ENCODE data around the gene RAB9B. TPM values are rescaled to one million over a fixed set of nuclear protein-coding genes. Genes with fewer than 3 reads are reported as not detected.
"Not testable (repeated sequence)": the region's sequence is repeated elsewhere in the genome, so short reads cannot be mapped to it uniquely, and the experiment has no call there.

Gene RAB9B
- total RNA-seq, 1 donor from 2014 or later: 19.8 TPM

- Histone ChIP-seq H3K9me3 (ENCODE audit: control insufficient read depth in 3 of 3, low read length in 3 of 3) (no peaks in the 10 kb centered on the region), H3K36me3 (ENCODE audit: control insufficient read depth in 3 of 3, insufficient read depth in 3 of 3, low read length in 3 of 3) (no peaks in the 10 kb centered on the region), H3K4me1 (ENCODE audit: control insufficient read depth in 3 of 3, insufficient read depth in 3 of 3, low read length in 3 of 3) (no peaks in the 10 kb centered on the region), H3K9ac (ENCODE audit: low read depth in 1 of 3, low read length in 3 of 3) (no peak overlapping the region), H3K27ac (ENCODE audit: low read depth, low read length) (no peak overlapping the region), H3K4me3 (ENCODE audit: low read length in 3 of 3) (no peak overlapping the region), H3K27me3 (ENCODE audit: control insufficient read depth in 3 of 3, insufficient read depth in 3 of 3, low read length in 3 of 3) (no peaks in the 10 kb centered on the region)
Observed at GRCh38 chrX:103846386-103846785, 14.3 kb upstream of the RAB9B start.

GRCh38 chrX:103845165-103845653, 13.2 kb upstream of the RAB9B start:
- H3K36me3 ChIP-seq (ENCODE audit: control insufficient read depth in 3 of 3, insufficient read depth in 3 of 3, low read length in 3 of 3): no peaks in the 10 kb centered on the region
- no peaks in the 10 kb centered on the region for H3K9me3 ChIP-seq (ENCODE audit: control insufficient read depth in 3 of 3, low read length in 3 of 3)
- H3K4me1 ChIP-seq (ENCODE audit: control insufficient read depth in 3 of 3, insufficient read depth in 3 of 3, low read length in 3 of 3): no peaks in the 10 kb centered on the region
- H3K9ac ChIP-seq (ENCODE audit: low read depth in 1 of 3, low read length in 3 of 3): no peak overlapping the region
- H3K4me3 ChIP-seq (ENCODE audit: low read length in 3 of 3): no peak overlapping the region
- no peak overlapping the region for H3K27ac ChIP-seq (ENCODE audit: low read depth, low read length)
- H3K27me3 ChIP-seq (ENCODE audit: control insufficient read depth in 3 of 3, insufficient read depth in 3 of 3, low read length in 3 of 3): no peaks in the 10 kb centered on the region

- no peak overlapping the region for H3K27ac ChIP-seq (ENCODE audit: low read depth, low read length)
Observed at GRCh38 chrX:103839404-103839803, 7.3 kb upstream of the RAB9B start.

GRCh38 chrX:103831342-103831802, 685 bp downstream of the RAB9B start:
- peaks cover 2 to 9% (median 6%) of the 10 kb centered on the region in 3 donors for H3K4me1 ChIP-seq (ENCODE audit: control insufficient read depth in 3 of 3, insufficient read depth in 3 of 3, low read length in 3 of 3)
- H3K27ac ChIP-seq (ENCODE audit: low read depth, low read length): peak overlapping the region; percentile 80
- no peaks in the 10 kb centered on the region for H3K9me3 ChIP-seq (ENCODE audit: control insufficient read depth in 3 of 3, low read length in 3 of 3)
- H3K36me3 ChIP-seq (ENCODE audit: control insufficient read depth in 3 of 3, insufficient read depth in 3 of 3, low read length in 3 of 3): no peaks in the 10 kb centered on the region
- H3K27me3 ChIP-seq (ENCODE audit: control insufficient read depth in 3 of 3, insufficient read depth in 3 of 3, low read length in 3 of 3): peaks cover 0 to 9% (median 0%) of the 10 kb centered on the region in 3 donors
- peak overlapping the region; percentile 70 to 81 (median 72) for H3K4me3 ChIP-seq (ENCODE audit: low read length in 3 of 3)
- H3K9ac ChIP-seq (ENCODE audit: low read depth in 1 of 3, low read length in 3 of 3): peak overlapping the region in 2 of 3 donors; percentile 67 to 87

More at GRCh38 chrX:103839404-103839803, 7.3 kb upstream of the RAB9B start:
- Histone ChIP-seq H3K4me3 (ENCODE audit: low read length in 3 of 3) (no peak overlapping the region), H3K4me1 (ENCODE audit: control insufficient read depth in 3 of 3, insufficient read depth in 3 of 3, low read length in 3 of 3) (no peaks in the 10 kb centered on the region), H3K9ac (ENCODE audit: low read depth in 1 of 3, low read length in 3 of 3) (no peak overlapping the region), H3K27me3 (ENCODE audit: control insufficient read depth in 3 of 3, insufficient read depth in 3 of 3, low read length in 3 of 3) (peaks cover 0 to 3% (median 0%) of the 10 kb centered on the region in 3 donors), H3K9me3 (ENCODE audit: control insufficient read depth in 3 of 3, low read length in 3 of 3) (no peaks in the 10 kb centered on the region), H3K36me3 (ENCODE audit: control insufficient read depth in 3 of 3, insufficient read depth in 3 of 3, low read length in 3 of 3) (no peaks in the 10 kb centered on the region)

GRCh38 chrX:103830848-103831247, 1.2 kb downstream of the RAB9B start:
- Histone ChIP-seq H3K4me1 (ENCODE audit: control insufficient read depth in 3 of 3, insufficient read depth in 3 of 3, low read length in 3 of 3) (peaks cover 2 to 9% (median 6%) of the 10 kb centered on the region in 3 donors), H3K36me3 (ENCODE audit: control insufficient read depth in 3 of 3, insufficient read depth in 3 of 3, low read length in 3 of 3) (no peaks in the 10 kb centered on the region), H3K9me3 (ENCODE audit: control insufficient read depth in 3 of 3, low read length in 3 of 3) (no peaks in the 10 kb centered on the region), H3K27ac (ENCODE audit: low read depth, low read length) (peak overlapping the region; percentile 80), H3K9ac (ENCODE audit: low read depth in 1 of 3, low read length in 3 of 3) (peak overlapping the region in 1 of 3 donors; percentile 87), H3K4me3 (ENCODE audit: low read length in 3 of 3) (peak overlapping the region; percentile 70 to 81 (median 72)), H3K27me3 (ENCODE audit: control insufficient read depth in 3 of 3, insufficient read depth in 3 of 3, low read length in 3 of 3) (peaks cover 0 to 9% (median 0%) of the 10 kb centered on the region in 3 donors)

- Histone ChIP-seq H3K9me3 (ENCODE audit: control insufficient read depth in 3 of 3, low read length in 3 of 3) (no peaks in the 10 kb centered on the region), H3K27ac (ENCODE audit: low read depth, low read length) (peak overlapping the region; percentile 59), H3K36me3 (ENCODE audit: control insufficient read depth in 3 of 3, insufficient read depth in 3 of 3, low read length in 3 of 3) (no peaks in the 10 kb centered on the region), H3K4me3 (ENCODE audit: low read length in 3 of 3) (no peak overlapping the region), H3K27me3 (ENCODE audit: control insufficient read depth in 3 of 3, insufficient read depth in 3 of 3, low read length in 3 of 3) (peaks cover 0 to 9% (median 0%) of the 10 kb centered on the region in 3 donors), H3K4me1 (ENCODE audit: control insufficient read depth in 3 of 3, insufficient read depth in 3 of 3, low read length in 3 of 3) (peaks cover 2 to 9% (median 6%) of the 10 kb centered on the region in 3 donors), H3K9ac (ENCODE audit: low read depth in 1 of 3, low read length in 3 of 3) (peak overlapping the region in 1 of 3 donors; percentile 12)
Observed at GRCh38 chrX:103828529-103828928, 3.5 kb downstream of the RAB9B start.

GRCh38 chrX:103825881-103826280, 6.2 kb downstream of the RAB9B start:
- Histone ChIP-seq H3K4me1 (ENCODE audit: control insufficient read depth in 3 of 3, insufficient read depth in 3 of 3, low read length in 3 of 3) (peaks cover 0 to 4% (median under 1%) of the 10 kb centered on the region in 3 donors), H3K27me3 (ENCODE audit: control insufficient read depth in 3 of 3, insufficient read depth in 3 of 3, low read length in 3 of 3) (no peaks in the 10 kb centered on the region), H3K27ac (ENCODE audit: low read depth, low read length) (no peak overlapping the region), H3K4me3 (ENCODE audit: low read length in 3 of 3) (no peak overlapping the region), H3K36me3 (ENCODE audit: control insufficient read depth in 3 of 3, insufficient read depth in 3 of 3, low read length in 3 of 3) (no peaks in the 10 kb centered on the region), H3K9ac (ENCODE audit: low read depth in 1 of 3, low read length in 3 of 3) (no peak overlapping the region), H3K9me3 (ENCODE audit: control insufficient read depth in 3 of 3, low read length in 3 of 3) (no peaks in the 10 kb centered on the region)

- H3K4me1 ChIP-seq (ENCODE audit: control insufficient read depth in 3 of 3, insufficient read depth in 3 of 3, low read length in 3 of 3): no peaks in the 10 kb centered on the region
- H3K9ac ChIP-seq (ENCODE audit: low read depth in 1 of 3, low read length in 3 of 3): no peak overlapping the region
- H3K27me3 ChIP-seq (ENCODE audit: control insufficient read depth in 3 of 3, insufficient read depth in 3 of 3, low read length in 3 of 3): no peaks in the 10 kb centered on the region
- no peaks in the 10 kb centered on the region for H3K36me3 ChIP-seq (ENCODE audit: control insufficient read depth in 3 of 3, insufficient read depth in 3 of 3, low read length in 3 of 3)
- H3K9me3 ChIP-seq (ENCODE audit: control insufficient read depth in 3 of 3, low read length in 3 of 3): no peaks in the 10 kb centered on the region
- no peak overlapping the region for H3K4me3 ChIP-seq (ENCODE audit: low read length in 3 of 3)
- no peak overlapping the region for H3K27ac ChIP-seq (ENCODE audit: low read depth, low read length)
Observed at GRCh38 chrX:103823591-103823990, 8.5 kb downstream of the RAB9B start.

GRCh38 chrX:103820802-103821201, 11.3 kb downstream of the RAB9B start:
- H3K27me3 ChIP-seq (ENCODE audit: control insufficient read depth in 3 of 3, insufficient read depth in 3 of 3, low read length in 3 of 3); H3K4me1 ChIP-seq (ENCODE audit: control insufficient read depth in 3 of 3, insufficient read depth in 3 of 3, low read length in 3 of 3); H3K4me3 ChIP-seq (ENCODE audit: low read length in 3 of 3); H3K36me3 ChIP-seq (ENCODE audit: control insufficient read depth in 3 of 3, insufficient read depth in 3 of 3, low read length in 3 of 3); H3K27ac ChIP-seq (ENCODE audit: low read depth, low read length); H3K9me3 ChIP-seq (ENCODE audit: control insufficient read depth in 3 of 3, low read length in 3 of 3); H3K9ac ChIP-seq (ENCODE audit: low read depth in 1 of 3, low read length in 3 of 3): not testable (repeated sequence)

GRCh38 chrX:103818842-103819619, 13.0 kb downstream of the RAB9B start:
- no peak overlapping the region for H3K9ac ChIP-seq (ENCODE audit: low read depth in 1 of 3, low read length in 3 of 3)

More at GRCh38 chrX:103818842-103819619, 13.0 kb downstream of the RAB9B start:
- Histone ChIP-seq H3K9me3 (ENCODE audit: control insufficient read depth in 3 of 3, low read length in 3 of 3) (no peaks in the 10 kb centered on the region), H3K4me1 (ENCODE audit: control insufficient read depth in 3 of 3, insufficient read depth in 3 of 3, low read length in 3 of 3) (no peaks in the 10 kb centered on the region), H3K27ac (ENCODE audit: low read depth, low read length) (no peak overlapping the region), H3K27me3 (ENCODE audit: control insufficient read depth in 3 of 3, insufficient read depth in 3 of 3, low read length in 3 of 3) (no peaks in the 10 kb centered on the region), H3K36me3 (ENCODE audit: control insufficient read depth in 3 of 3, insufficient read depth in 3 of 3, low read length in 3 of 3) (no peaks in the 10 kb centered on the region), H3K4me3 (ENCODE audit: low read length in 3 of 3) (no peak overlapping the region)
